ENCODE measurements around the gene INF2.

INF2 gene

GRCh38 chr14:104715416-104715815 lies 26.0 kb downstream of the INF2 start:
- no peak for DNase-seq (ENCODE audit: low read depth in 1 of 2, low spot score in 1 of 2)
- Histone ChIP-seq H3K4me3 (replicated peaks; ENCODE audit: insufficient read depth, low read length) (no peak overlapping the region), H3K27ac (replicated peaks) (no peak overlapping the region), H3K27me3 (ENCODE audit: insufficient read depth, poor library complexity, severe bottlenecking) (no peaks in the 10 kb centered on the region)
- no peak for TF ChIP-seq POLR2AphosphoS5 (IDR thresholded peaks at IDR 0.05; ENCODE audit: low read depth)
- no peak for TF ChIP-seq GABPA (IDR thresholded peaks at IDR 0.05; ENCODE audit: low read depth)
- TF ChIP-seq SPI1 (IDR thresholded peaks at IDR 0.05; ENCODE audit: borderline replicate concordance, low read depth): no peak
- TF ChIP-seq, protein P1, sequence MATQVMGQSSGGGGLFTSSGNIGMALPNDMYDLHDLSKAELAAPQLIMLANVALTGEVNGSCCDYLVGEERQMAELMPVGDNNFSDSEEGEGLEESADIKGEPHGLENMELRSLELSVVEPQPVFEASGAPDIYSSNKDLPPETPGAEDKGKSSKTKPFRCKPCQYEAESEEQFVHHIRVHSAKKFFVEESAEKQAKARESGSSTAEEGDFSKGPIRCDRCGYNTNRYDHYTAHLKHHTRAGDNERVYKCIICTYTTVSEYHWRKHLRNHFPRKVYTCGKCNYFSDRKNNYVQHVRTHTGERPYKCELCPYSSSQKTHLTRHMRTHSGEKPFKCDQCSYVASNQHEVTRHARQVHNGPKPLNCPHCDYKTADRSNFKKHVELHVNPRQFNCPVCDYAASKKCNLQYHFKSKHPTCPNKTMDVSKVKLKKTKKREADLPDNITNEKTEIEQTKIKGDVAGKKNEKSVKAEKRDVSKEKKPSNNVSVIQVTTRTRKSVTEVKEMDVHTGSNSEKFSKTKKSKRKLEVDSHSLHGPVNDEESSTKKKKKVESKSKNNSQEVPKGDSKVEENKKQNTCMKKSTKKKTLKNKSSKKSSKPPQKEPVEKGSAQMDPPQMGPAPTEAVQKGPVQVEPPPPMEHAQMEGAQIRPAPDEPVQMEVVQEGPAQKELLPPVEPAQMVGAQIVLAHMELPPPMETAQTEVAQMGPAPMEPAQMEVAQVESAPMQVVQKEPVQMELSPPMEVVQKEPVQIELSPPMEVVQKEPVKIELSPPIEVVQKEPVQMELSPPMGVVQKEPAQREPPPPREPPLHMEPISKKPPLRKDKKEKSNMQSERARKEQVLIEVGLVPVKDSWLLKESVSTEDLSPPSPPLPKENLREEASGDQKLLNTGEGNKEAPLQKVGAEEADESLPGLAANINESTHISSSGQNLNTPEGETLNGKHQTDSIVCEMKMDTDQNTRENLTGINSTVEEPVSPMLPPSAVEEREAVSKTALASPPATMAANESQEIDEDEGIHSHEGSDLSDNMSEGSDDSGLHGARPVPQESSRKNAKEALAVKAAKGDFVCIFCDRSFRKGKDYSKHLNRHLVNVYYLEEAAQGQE (IDR thresholded peaks at IDR 0.05; ENCODE audit: insufficient replicate concordance, low read depth): no peak
- TF ChIP-seq CTCF (IDR thresholded peaks at IDR 0.05; ENCODE audit: insufficient read depth, low read length): no peak

DNA sequence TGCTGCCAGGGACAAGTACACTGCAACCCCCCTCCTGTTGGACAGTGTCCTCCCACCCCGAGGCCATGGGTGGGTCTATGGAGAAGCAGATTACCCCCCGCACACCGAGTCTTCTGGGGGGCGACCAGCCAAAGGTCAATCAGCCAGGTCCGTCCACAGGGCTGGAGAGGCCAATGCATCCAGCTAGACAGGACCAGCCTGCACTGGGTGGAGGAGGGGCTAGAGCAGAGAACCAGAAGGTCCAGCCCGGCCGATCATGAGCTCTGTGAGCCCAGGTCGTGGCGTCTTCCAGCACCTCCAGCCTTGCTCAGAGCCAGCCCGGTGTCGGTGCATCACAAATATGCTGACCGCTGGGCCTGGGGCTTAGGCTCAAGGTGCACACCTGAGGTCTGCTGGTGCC lies 26.5 kb downstream of the INF2 start:
- Histone ChIP-seq H3K27ac (replicated peaks) (no peak overlapping the region), H3K4me3 (replicated peaks; ENCODE audit: insufficient read depth, low read length) (no peak overlapping the region), H3K27me3 (ENCODE audit: insufficient read depth, poor library complexity, severe bottlenecking) (no peaks in the 10 kb centered on the region)
- DNase-seq (ENCODE audit: low read depth in 1 of 2, low spot score in 1 of 2): no peak
- TF ChIP-seq CTCF (IDR thresholded peaks at IDR 0.05; ENCODE audit: insufficient read depth, low read length): no peak
- TF ChIP-seq POLR2AphosphoS5 (IDR thresholded peaks at IDR 0.05; ENCODE audit: low read depth): no peak
- TF ChIP-seq SPI1 (IDR thresholded peaks at IDR 0.05; ENCODE audit: borderline replicate concordance, low read depth): no peak
- TF ChIP-seq GABPA (IDR thresholded peaks at IDR 0.05; ENCODE audit: low read depth): no peak
- TF ChIP-seq, protein P1 (IDR thresholded peaks at IDR 0.05; ENCODE audit: insufficient replicate concordance, low read depth): no peak

DNA sequence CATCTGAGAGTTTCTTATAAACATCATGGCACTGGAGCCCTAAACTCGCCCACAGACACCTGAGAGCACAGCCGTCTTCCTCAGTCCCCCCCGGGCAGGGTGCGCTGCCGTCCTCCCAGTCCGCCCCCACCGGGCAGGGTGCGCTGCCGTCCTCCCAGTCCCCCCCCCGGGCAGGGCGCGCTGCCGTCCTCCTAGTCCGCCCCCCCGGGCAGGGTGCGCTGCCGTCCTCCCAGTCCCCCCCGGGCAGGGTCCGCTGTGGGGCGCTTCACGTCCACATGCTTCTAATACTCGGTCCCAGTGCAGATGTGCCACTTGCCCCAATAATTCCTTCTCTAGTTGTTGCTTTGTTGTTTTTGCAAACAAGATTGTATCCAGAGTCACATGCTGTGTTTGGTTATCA lies 27.7 kb downstream of the INF2 start:
- H3K27me3 ChIP-seq (ENCODE audit: insufficient read depth, poor library complexity, severe bottlenecking): no peaks in the 10 kb centered on the region
- no peak for DNase-seq (ENCODE audit: low read depth in 1 of 2, low spot score in 1 of 2)
- no peak overlapping the region for H3K4me3 ChIP-seq (replicated peaks; ENCODE audit: insufficient read depth, low read length)
- no peak overlapping the region for H3K27ac ChIP-seq (replicated peaks)
- TF ChIP-seq, protein P1 (IDR thresholded peaks at IDR 0.05; ENCODE audit: insufficient replicate concordance, low read depth): no peak
- TF ChIP-seq SPI1 (IDR thresholded peaks at IDR 0.05; ENCODE audit: borderline replicate concordance, low read depth): no peak
- no peak for TF ChIP-seq GABPA (IDR thresholded peaks at IDR 0.05; ENCODE audit: low read depth)
- no peak for TF ChIP-seq CTCF (IDR thresholded peaks at IDR 0.05; ENCODE audit: insufficient read depth, low read length)
- no peak for TF ChIP-seq POLR2AphosphoS5 (IDR thresholded peaks at IDR 0.05; ENCODE audit: low read depth)
